NCI-H146 treated with DMSO at 0.1 percent for 48 hours (cell line): ENCODE results near the gene LRP1-AS.

ENCODE experiments used
- DNase-seq: peaks from one replicate; lab custom pipeline; 2025; ENCODE audit not compliant: unreplicated experiment; lab: John Stamatoyannopoulos, UW

Gene LRP1-AS

DNA sequence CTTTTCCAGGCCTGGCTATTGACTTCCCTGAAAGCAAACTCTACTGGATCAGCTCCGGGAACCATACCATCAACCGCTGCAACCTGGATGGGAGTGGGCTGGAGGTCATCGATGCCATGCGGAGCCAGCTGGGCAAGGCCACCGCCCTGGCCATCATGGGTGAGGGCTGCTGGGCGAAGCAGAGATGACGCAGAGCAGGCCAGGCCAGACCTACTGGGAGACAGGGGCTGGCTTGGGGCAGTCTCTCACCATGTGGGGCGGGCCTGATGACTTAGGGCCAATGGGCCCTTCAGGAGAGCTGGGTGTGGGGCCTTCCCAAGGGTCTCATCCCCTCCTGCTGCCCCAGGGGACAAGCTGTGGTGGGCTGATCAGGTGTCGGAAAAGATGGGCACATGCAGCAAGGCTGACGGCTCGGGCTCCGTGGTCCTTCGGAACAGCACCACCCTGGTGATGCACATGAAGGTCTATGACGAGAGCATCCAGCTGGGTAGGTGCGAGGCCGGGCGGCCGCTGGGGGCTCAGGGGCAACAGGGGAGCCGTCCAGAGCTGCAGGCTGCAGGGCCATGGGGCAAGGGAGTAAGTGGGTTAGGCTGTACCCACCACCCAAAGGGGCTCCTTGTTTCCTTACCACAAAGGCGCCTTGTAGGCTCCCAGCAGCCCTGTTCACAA is 33.0 kb upstream of the LRP1-AS start:
- no peak for DNase-seq

DNA sequence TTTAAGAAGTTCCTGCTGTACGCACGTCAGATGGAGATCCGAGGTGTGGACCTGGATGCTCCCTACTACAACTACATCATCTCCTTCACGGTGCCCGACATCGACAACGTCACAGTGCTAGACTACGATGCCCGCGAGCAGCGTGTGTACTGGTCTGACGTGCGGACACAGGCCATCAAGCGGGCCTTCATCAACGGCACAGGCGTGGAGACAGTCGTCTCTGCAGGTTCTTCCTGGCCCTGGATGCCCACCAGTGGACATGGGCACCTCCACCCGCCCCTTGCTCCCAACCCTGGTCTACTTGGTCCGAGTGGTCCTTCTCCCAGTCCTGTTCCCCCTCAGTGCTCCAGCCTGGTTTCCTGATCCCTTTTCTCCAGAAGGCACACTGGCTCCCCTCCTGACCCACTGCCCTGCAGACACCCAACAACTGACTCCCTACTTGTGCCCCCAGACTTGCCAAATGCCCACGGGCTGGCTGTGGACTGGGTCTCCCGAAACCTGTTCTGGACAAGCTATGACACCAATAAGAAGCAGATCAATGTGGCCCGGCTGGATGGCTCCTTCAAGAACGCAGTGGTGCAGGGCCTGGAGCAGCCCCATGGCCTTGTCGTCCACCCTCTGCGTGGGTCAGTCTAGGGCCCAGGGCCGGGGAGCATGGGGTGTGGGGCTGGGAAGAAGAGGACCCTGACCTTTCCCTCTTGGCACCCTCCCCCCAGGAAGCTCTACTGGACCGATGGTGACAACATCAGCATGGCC is 32.1 kb upstream of the LRP1-AS start:
- DNase-seq = no peak

DNA sequence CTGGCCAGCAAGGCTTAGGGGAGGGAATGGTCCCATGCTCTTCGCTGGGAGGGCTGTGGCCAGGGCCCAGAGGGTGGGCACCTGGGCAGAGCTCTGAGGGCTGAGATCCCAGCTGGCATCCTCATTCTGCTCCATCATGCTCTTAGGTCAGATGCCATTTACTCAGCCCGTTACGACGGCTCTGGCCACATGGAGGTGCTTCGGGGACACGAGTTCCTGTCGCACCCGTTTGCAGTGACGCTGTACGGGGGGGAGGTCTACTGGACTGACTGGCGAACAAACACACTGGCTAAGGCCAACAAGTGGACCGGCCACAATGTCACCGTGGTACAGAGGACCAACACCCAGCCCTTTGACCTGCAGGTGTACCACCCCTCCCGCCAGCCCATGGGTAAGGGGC is 30.8 kb upstream of the LRP1-AS start:
- no peak for DNase-seq

DNA sequence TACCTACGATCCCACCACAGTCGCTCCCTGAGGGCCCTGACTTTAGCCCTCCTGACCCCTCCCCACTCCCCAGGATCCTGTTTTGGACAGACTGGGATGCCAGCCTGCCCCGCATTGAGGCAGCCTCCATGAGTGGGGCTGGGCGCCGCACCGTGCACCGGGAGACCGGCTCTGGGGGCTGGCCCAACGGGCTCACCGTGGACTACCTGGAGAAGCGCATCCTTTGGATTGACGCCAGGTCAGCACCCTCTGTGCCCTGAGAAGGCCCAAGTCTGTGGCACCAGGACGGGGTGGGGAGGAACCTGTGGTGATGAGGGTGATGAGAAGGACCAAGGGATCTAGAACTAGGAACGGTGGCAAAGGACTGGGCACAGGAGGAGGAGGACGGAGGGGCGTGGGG is 29.9 kb upstream of the LRP1-AS start:
- no peak for DNase-seq

DNA sequence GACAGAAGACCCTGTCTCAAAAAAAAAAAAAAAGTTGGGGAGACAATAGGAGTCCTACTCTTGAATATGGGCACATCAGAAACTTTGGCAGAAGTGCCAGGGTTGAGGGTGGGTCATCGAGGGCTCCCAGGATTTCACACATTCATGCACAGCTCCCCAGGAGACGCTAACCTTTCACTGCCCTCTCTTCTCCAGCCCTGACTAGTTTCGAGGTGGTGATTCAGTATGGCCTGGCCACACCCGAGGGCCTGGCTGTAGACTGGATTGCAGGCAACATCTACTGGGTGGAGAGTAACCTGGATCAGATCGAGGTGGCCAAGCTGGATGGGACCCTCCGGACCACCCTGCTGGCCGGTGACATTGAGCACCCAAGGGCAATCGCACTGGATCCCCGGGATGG is 29.4 kb upstream of the LRP1-AS start:
- no peak for DNase-seq

DNA sequence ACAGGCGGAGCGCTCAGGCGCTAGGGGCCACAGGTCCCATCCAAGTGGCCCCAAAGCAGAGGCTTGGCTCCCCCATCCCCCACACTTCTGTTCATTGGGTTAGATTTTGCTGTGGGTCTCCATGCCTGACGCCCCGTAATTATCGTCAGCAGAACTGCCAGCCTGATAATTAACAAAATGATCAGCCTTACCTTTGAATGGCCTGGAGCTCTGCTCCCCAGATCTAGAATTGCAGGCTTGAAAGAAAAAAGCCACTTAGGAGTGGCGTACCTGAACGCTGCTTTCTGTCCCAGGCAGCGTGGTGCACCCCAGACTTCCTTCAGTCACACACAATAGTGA is 28.7 kb upstream of the LRP1-AS start:
- DNase-seq = no peak

DNA sequence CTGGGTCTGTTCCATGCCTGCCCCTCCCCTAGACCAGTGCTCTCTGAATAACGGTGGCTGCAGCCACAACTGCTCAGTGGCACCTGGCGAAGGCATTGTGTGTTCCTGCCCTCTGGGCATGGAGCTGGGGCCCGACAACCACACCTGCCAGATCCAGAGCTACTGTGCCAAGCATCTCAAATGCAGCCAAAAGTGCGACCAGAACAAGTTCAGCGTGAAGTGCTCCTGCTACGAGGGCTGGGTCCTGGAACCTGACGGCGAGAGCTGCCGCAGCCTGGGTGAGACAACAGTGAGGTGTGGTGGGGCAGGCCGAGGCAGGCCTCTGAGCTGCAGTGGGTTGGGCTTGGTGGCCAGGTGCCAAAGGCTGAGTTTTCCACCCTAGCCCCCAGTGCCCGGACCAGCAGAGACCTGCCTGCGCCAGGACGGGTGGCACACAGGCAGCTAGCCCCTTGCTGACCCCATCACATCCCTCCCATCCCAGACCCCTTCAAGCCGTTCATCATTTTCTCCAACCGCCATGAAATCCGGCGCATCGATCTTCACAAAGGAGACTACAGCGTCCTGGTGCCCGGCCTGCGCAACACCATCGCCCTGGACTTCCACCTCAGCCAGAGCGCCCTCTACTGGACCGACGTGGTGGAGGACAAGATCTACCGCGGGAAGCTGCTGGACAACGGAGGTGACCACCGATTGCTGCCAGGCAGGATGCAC is 28.2 kb upstream of the LRP1-AS start:
- DNase-seq = peak; percentile 82

DNA sequence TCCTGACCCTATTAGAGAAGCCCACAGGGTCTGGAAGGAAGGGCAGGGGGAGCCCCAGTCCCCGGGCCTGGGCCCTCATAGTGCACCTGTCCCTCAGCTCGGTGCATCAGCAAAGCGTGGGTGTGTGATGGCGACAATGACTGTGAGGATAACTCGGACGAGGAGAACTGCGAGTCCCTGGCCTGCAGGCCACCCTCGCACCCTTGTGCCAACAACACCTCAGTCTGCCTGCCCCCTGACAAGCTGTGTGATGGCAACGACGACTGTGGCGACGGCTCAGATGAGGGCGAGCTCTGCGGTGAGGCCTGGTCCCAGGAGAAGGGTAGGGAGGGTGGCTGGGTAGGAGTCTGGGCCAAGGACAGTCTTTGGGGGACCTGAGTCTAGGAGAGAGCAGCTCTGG is 26.3 kb upstream of the LRP1-AS start:
- no peak for DNase-seq

DNA sequence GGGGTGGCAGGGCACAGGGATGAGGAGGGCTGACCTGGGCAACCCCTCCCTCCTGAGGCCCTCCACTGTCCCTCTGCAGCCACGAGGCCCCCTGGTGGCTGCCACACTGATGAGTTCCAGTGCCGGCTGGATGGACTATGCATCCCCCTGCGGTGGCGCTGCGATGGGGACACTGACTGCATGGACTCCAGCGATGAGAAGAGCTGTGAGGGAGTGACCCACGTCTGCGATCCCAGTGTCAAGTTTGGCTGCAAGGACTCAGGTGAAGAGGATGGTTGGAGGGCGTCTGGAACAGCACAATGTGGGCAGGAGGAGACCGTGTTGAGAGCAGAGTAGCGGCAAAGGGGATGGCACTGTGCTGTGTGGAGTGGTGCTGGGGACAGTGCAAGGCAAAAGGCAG is 25.7 kb upstream of the LRP1-AS start:
- no peak for DNase-seq

DNA sequence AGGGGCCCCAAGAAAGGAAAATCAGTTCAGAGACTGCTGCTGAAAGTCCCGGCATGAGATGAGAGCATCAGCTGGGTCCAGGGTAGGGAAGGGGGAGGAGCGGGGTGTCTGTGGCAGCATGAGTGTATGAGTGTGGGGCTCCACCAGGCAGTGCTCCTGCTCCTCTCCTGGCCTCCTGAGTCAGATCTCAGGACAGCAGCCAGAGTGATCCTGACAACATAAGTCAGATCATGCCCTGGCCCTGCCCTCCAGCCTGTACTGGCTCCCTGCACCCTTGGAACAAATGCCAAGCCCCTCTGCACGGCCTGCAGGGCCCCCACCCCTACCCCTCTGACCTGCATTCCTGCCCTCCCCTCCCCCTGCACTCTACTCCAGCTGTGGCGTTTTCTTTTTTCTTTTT is 24.2 kb upstream of the LRP1-AS start:
- no peak for DNase-seq

DNA sequence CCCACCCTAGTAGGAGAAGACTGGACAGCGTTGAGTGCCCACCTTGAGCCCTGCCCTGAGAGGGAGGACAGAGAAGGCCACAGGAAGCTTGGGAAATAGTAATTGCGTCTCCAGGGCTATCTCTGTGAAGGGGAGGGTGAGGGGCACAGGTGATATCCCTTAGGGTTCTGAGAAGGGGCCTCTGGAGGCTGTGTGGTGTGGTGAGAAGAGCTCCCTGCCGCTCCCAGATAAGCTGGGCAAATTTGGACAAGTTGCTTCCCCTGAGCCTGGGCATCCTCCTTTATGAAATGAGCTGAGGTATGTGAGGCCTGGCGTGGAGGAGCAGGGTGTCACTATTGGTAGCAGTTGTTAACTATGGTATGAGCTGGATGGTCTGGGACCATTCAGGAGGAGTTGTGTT is 23.5 kb upstream of the LRP1-AS start:
- no peak for DNase-seq

DNA sequence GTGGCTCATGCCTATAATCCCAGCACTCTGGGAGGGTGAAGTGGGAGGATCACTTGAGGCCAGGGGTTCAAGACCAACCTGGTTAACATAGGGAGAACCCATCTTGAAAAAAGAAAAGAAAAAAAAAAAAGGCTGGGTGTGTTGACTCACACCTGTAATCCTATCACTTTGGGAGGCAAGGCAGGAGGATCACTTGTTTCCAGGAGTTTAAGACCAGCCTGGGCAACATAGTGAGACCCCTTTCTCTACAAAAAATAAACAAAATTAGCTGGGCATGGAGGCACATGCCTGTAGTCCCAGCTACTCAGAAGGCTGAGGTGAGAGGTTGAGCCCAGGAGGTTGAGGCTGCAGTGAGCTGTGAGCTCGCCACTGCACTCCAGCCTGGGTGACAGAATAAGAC is 23.0 kb upstream of the LRP1-AS start:
- no peak for DNase-seq

DNA sequence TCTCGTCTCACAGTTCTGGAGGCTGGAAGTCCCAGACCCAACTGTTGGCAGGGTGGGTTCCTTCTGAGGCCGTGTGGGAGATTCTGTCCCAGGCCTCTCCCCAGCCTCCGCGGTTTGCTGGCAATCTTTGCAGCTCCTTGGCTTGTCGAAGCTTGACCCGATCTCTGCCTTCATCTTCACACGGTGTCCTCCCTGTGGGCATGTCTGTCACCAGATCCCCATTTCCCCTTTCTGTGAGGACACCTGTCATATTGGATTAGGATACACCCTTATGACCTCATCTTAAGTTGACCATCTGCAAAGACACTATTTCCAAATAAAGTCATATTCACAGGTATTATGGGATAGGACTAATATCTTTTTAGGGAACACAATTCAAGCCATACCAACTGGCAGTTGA is 22.6 kb upstream of the LRP1-AS start:
- DNase-seq = no peak

DNA sequence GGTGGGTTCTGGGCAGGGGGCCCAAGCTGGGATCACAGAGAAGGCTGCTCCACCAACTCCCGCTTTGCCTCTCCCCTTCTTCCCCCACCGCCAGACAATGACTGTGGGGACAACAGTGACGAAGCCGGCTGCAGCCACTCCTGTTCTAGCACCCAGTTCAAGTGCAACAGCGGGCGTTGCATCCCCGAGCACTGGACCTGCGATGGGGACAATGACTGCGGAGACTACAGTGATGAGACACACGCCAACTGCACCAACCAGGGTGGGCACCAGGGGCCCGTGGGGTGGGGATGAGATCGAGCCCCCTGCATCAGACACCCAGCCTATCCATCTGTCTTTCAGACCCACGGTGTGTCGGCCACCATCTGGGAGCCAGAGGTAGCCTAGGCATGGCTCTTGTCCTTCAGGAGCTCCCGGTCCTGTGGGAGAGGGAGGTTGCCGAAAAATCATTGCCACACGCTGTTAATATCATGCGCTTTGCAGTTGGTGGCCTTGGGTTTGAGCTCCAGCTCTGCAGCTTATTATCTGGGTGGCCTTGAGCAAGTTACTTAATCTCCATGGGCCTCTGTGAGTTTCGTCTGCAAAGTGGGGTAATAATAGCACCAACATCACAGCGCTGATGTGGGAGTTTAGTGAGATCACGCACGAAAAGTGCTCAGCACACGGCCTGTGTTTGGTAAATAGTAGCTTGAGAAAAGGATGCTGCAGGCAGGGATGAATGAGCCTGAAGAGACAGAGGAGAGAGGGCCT is 21.8 kb upstream of the LRP1-AS start:
- no peak for DNase-seq

DNA sequence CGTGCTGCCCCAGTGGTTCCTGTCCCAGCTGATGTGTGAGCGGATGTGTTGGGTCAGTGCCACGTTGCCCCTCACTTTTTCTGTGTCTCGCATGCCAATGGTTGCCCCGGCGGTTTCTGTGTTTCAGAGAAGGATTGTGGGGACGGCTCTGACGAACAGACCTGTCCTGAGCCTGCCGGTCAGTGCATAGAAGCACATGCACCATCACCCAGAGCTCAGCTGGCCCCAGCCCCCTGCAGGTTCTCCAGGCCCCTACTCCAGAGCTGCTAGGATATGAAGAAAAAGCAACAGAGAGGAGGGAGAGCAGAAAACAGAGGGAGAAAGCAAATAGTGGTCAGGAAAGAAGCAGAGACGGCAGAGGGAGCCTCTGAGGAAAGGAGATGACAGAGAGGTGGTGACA is 20.6 kb upstream of the LRP1-AS start:
- no peak for DNase-seq

DNA sequence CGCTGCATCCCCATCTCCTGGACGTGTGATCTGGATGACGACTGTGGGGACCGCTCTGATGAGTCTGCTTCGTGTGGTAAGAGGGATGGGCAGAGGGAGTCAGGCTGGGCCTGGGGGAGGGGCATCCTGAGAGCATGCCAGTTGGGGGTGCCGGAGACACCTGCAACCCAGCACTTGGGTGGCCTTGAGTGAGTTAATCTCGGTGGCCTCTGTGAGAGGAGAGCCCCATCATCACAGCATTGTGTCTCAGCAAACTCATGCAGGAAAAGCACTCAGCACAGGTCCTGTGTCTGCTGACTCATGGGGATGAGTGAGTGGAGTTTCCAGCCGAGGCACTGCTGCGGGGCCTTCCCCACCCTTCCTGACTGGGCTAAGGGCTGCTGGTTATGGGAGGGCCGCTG is 19.6 kb upstream of the LRP1-AS start:
- DNase-seq = no peak

DNA sequence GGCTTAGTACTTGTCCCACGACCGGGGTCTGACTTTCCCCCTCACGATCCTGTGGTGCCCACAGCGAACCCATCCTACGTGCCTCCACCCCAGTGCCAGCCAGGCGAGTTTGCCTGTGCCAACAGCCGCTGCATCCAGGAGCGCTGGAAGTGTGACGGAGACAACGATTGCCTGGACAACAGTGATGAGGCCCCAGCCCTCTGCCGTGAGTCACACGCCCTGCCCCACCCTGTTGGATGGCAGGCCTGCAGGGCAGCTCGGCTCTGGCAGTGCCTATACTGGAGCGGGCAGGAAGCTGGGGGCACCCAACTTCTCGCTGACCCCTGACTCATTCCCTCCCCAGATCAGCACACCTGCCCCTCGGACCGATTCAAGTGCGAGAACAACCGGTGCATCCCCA is 18.3 kb upstream of the LRP1-AS start:
- DNase-seq = no peak

DNA sequence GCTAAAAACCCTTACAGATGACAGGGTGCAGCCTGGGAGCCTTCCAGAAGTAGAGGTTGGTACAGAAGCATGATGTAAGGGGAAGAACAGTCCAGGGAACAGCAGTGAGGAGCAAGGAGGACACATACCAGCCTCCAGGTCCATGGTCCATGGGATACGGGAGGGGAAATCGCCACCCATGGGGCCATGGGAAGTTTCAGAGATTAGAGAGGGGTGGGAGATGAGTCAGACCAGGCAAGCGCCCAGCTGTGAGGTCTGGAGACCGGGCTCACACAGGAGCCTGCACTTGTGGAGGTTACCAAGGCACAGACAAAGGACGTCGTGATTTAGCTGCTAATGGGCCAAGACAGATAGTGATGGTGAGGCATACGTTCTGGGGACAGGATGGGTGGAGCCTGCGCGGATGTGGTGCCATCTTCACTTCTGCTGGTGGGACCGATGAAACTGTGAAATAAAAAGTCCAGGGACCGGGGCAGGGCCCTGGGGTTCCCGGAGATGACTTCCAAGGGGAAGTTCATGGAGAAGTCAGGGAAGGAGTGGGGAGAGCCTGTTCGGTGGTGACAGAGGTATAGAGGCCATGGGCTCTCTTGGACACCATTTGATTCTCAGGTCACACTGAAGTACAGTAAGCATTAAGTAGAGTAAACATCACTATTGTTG is 17.7 kb upstream of the LRP1-AS start:
- DNase-seq = no peak

DNA sequence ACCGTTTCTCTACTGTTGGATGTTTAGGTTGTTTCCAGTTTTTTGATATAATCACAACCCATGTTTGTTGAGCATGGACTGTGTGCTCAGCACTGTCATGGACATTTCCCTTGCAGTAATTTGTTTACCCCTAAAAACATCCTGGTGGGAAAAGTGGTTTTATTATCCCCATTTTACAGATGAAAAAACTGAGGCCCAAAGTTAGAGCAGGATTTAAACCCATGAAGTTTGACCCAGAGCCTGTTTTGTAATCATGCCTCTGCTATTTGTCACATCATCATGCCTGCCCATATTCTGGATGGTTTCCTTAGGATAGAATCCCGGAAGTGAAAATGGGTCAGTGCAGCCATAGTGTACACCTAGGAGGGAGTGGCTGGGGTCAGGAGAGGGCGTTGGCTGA is 17.0 kb upstream of the LRP1-AS start:
- DNase-seq = no peak

DNA sequence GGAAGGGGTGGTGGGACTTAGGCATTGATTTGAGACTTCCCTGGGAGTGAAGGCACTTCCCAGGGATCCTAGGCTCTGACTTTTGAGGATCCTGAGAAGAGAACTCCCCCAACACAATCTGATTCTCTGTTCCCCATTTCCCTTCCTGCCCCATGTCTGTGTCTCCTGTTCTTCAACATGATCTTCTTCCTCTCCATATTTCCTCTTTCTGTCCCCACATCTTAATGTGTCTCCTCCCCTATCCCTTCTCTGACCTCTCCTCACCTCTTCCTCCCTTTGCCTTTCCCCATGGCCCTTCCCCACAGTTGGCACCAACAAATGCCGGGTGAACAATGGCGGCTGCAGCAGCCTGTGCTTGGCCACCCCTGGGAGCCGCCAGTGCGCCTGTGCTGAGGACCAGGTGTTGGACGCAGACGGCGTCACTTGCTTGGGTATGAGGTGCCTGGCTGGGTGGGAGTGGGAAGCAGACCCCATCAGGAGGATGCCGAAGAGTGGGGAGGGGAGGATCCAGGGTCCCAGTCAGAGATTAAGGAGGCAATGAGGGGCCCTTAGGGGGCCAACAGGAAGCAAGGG is 15.2 kb upstream of the LRP1-AS start:
- DNase-seq = no peak

DNA sequence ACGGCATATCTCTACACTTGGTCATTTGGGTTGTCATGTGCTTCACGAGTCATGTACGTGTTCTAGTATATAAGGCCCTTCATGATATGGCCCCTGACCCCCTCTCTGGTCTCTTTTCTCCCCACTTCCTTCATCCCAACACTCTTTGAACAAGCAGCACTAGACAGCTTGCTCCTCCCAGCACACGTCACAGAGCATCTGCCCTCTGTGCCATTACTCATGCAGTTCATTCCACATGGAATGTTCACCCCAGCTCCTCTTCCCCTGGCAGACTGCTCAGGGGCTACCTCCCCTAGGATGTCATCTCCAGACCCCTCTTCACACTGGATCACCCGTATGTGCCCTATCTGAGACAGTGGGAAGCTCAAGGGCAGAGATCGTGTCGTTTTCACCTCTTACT is 14.1 kb upstream of the LRP1-AS start:
- DNase-seq = no peak
